Measurements from ENCODE around the gene CTNNBL1. TPM values are rescaled to one million over a fixed set of nuclear protein-coding genes. Genes with fewer than 3 reads are reported as not detected.

CTNNBL1 gene
- total and polyA plus RNA-seq, 12 donors = 42.2 to 104 (median 52.0) TPM

DNA sequence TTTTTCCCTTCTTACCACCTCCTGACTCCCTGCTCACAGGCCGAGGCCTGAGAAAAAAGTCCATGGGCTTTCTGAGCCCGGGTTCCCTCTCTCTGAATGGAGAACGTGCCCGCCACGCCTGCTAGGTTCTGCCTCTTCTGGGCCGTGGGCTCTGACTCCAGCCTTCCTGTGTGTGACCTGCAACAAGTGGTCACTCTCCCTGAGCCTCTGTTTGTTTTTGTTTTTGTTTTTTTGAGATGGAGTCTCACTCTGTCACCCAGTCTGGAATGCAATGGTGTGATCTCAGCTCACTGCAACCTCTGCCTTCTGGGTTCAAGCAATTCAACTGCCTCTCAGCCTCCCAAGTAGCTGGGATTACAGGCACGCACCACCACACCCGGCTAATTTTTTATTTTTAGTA is 191.2 kb downstream of the CTNNBL1 start:
- Histone ChIP-seq H3K4me3 (no peak overlapping the region), H3K4me1 (peaks cover 5 to 38% (median 27%) of the 10 kb centered on the region in 9 donors), H3K27ac (no peak overlapping the region), H3K9me3 (no peaks in the 10 kb centered on the region), H3K27me3 (peaks cover 0 to 38% (median 22%) of the 10 kb centered on the region in 7 donors), H3K36me3 (no peaks in the 10 kb centered on the region)
- TF ChIP-seq, protein P1, sequence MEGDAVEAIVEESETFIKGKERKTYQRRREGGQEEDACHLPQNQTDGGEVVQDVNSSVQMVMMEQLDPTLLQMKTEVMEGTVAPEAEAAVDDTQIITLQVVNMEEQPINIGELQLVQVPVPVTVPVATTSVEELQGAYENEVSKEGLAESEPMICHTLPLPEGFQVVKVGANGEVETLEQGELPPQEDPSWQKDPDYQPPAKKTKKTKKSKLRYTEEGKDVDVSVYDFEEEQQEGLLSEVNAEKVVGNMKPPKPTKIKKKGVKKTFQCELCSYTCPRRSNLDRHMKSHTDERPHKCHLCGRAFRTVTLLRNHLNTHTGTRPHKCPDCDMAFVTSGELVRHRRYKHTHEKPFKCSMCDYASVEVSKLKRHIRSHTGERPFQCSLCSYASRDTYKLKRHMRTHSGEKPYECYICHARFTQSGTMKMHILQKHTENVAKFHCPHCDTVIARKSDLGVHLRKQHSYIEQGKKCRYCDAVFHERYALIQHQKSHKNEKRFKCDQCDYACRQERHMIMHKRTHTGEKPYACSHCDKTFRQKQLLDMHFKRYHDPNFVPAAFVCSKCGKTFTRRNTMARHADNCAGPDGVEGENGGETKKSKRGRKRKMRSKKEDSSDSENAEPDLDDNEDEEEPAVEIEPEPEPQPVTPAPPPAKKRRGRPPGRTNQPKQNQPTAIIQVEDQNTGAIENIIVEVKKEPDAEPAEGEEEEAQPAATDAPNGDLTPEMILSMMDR (IDR thresholded peaks at IDR 0.05) = no peak
- DNase-seq (no peak), ATAC-seq (no peak)
- WGBS, 2 donors = 96 to 98% methylated on average over 8 of the region's 8 CpGs
- intact Hi-C loops (cut with DNase I) = loop anchor here in 1 of 10 donors (10.0 kb wide), 1 partner anchor 110 kb away; no protein-coding TSS in a partner anchor

GRCh38 chr20:37885593-37886503 is 192.0 kb downstream of the CTNNBL1 start:
- TF ChIP-seq, protein P1 (IDR thresholded peaks at IDR 0.05) = no peak
- ATAC-seq (peak in 7 of 8 donors; percentile 24 to 71 (median 39)), DNase-seq (no peak)
- Histone ChIP-seq H3K9me3 (no peaks in the 10 kb centered on the region), H3K4me1 (peaks cover 5 to 33% (median 27%) of the 10 kb centered on the region in 9 donors), H3K27me3 (peaks cover 0 to 38% (median 22%) of the 10 kb centered on the region in 7 donors), H3K27ac (no peak overlapping the region), H3K4me3 (no peak overlapping the region), H3K36me3 (no peaks in the 10 kb centered on the region)
- intact Hi-C loops (cut with DNase I) = loop anchor here in 1 of 10 donors (10.0 kb wide), 1 partner anchor 111 kb away; no protein-coding TSS in a partner anchor
- WGBS, 2 donors = 42 to 49% methylated on average over 32 of the region's 32 CpGs

DNA sequence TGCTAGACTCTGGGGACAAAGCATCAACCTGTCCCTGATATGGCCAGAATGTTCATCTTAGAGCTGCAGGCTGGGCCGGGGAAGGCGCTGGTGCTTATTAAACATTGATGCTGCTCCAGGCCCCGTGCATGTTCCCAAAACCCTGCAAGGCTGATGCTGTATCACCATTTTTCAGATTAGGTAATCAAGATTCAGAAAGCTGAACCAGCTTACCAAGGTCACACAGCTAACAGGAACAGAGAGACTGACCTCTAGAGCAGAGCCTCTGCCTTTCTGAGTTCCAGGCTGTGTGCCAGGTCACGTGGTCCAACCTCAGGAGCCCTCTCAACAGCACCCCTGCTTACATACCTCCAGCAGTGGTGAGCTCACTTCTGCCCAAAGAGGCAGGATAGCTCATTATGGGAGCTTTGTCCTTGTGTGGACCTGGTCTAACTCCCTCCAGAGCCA is 193.0 kb downstream of the CTNNBL1 start:
- H3K36me3 ChIP-seq = no peaks in the 10 kb centered on the region
- intact Hi-C loops (cut with DNase I) = loop anchor here in 1 of 10 donors (10.0 kb wide), 1 partner anchor 112 kb away; no protein-coding TSS in a partner anchor
- H3K9me3 ChIP-seq = no peaks in the 10 kb centered on the region
- H3K27ac ChIP-seq = no peak overlapping the region
- H3K4me3 ChIP-seq = no peak overlapping the region
- TF ChIP-seq, protein P1 (IDR thresholded peaks at IDR 0.05) = no peak
- peak; percentile 58 to 94 (median 84) for ATAC-seq
- H3K27me3 ChIP-seq = peaks cover 0 to 38% (median 22%) of the 10 kb centered on the region in 7 donors
- H3K4me1 ChIP-seq = peaks cover 2 to 22% (median 17%) of the 10 kb centered on the region in 9 donors
- peak; percentile 61 to 72 for DNase-seq
- 62 to 72% methylated on average over 4 of the region's 4 CpGs for WGBS, 2 donors

DNA sequence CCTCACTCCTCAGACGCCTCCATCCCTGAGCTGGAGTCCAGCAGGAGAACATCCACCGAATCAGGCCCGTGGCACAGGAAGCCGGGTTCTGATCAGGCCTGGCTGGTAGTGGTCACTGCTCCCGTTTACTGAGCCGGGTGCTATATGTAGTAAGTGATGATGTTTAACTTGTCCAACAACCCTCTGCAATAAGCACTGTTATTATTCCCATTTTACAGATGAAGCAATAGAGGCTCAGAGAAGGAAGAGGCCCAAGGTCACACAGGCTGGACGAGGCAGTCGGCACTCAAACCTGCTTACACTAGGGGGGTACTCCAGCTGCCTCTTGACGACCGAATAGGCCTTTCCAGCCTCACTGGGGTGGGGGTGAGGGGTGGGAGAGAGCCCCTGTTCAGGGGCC is 194.8 kb downstream of the CTNNBL1 start:
- no peaks in the 10 kb centered on the region for H3K9me3 ChIP-seq
- ATAC-seq (no peak), DNase-seq (no peak)
- H3K4me3 ChIP-seq = no peak overlapping the region
- no peak overlapping the region for H3K27ac ChIP-seq
- WGBS, 2 donors = 97 to 98% methylated on average over 10 of the region's 10 CpGs
- intact Hi-C loops (cut with DNase I) = loop anchor here in 1 of 10 donors (10.0 kb wide), 1 partner anchor 114 kb away; no protein-coding TSS in a partner anchor
- peaks cover 0 to 33% (median 19%) of the 10 kb centered on the region in 7 donors for H3K27me3 ChIP-seq
- peaks cover 2 to 18% (median 16%) of the 10 kb centered on the region in 9 donors for H3K4me1 ChIP-seq
- TF ChIP-seq, protein P1 (IDR thresholded peaks at IDR 0.05) = no peak
- H3K36me3 ChIP-seq = no peaks in the 10 kb centered on the region

Data from heart right ventricle (tissue), 16 donors.